Measurements from ENCODE around the gene ANO3.
"Not testable (repeated sequence)": the region's sequence is repeated elsewhere in the genome, so short reads cannot be mapped to it uniquely, and the experiment has no call there.

The ANO3 gene

DNA sequence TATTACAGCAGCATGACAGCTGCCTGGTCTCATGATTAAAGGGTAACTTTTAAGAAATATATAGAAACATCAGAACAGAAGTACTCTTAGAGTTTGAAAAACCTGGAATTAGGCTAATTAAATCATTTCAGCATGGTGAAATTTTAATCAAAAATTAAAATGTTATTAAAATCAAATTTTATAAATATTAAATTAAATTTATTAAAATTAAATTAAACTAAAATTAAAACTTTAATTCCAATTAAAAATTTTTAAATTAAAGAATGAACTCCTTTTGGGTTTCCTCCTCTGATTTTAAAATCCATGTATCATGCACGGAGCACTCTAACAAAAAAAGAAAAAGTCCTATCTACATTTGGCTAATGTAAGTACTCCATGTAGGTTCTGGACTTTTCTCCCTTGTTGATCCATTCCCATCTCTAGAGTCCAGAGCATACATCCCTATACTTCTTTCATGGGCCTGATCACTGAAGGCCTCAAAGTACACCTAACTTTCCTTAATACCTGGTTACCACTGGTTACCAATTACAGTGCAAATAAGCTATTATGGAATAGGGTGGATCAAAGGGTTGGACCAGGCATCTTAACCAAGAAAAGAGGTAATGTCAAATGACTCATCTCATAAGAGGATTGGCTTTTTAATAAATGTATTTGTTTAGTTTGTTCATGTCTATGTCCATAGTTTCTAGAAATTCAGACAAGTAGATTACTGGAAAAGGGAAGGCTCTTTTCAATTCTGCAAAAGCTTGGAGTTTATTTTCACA, 288.5 kb downstream of the ANO3 start:
- no peak for FAIRE-seq

DNA sequence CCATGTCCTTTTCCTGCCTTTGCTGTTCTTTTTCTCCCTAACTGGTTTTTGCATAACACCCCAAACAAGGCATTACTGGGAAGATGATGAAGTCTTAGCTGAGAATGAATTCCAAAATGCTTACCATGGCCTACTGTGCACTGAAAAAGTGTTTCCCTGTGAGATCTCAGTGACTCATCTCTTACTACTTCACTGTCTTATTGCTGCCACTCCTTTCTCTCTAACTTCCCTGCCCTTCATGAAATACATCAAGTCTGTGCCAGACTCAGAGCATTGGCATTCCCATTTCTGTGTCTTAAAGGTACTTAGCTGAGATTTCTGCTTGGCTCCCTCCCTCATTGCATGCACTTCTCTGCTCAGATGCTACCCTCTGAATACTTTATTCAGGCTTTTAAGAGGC, 289.2 kb downstream of the ANO3 start:
- DNase-seq (ENCODE audit: low spot score) (peak; percentile 78), FAIRE-seq (peak; percentile 92)

More for the DNA sequence above, 288.5 kb downstream of the ANO3 start:
- no peak for DNase-seq (ENCODE audit: low spot score)

DNA sequence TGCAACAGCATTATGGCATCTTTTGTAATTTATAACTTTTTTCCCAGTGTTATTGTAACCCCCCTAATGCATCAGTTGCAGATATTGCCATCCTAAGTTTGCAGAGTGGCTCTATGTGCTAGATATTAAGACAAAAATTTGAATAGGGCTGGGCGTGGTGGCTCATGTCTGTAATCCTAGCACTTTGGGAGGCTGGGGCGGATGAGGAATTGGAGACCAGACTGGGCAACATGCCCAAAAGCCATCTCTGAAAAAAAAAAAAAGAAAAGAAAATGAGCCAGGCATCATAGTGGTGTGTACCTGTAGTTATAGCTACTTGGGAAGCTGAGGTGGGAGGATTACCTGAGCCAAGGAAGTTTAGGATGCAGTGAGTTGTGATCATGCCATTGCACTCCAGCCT, 290.3 kb downstream of the ANO3 start:
- DNase-seq (ENCODE audit: low spot score) (no peak), FAIRE-seq (no peak)

DNA sequence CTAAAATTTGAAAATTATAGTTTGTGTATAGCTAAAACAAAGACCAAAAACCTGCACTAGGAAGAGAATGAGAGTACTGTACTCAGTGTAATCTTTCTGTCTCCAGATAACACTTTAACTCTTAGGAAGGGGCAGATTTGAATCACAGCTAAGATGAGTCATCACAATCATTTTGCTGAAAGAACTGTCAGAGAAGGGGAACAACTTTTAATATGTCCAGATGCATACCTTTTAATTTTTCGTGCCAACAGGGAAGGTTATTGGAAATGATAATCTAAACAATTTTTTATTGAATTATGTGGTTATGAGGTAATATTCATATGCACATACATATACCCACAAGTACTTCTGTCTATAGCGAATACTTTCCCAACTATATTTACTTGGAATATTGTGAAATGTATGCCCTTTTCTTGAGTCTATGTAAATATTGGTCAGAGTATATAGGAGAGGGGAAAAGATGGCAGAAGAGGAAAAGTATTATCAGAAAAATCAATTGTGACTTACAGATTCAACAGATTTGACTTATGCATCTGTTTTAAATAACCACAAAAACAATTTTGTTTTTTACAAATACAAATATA, 291.2 kb downstream of the ANO3 start:
- FAIRE-seq = no peak
- DNase-seq (ENCODE audit: low spot score) = peak; percentile 31

- DNase-seq (ENCODE audit: low spot score) (no peak), FAIRE-seq (no peak)
These were observed 294.4 kb downstream of the ANO3 start for GRCh38 chr11:26626346-26626745.

GRCh38 chr11:26632691-26633159, 300.8 kb downstream of the ANO3 start:
- no peak for DNase-seq (ENCODE audit: low spot score)
- FAIRE-seq = no peak

DNA sequence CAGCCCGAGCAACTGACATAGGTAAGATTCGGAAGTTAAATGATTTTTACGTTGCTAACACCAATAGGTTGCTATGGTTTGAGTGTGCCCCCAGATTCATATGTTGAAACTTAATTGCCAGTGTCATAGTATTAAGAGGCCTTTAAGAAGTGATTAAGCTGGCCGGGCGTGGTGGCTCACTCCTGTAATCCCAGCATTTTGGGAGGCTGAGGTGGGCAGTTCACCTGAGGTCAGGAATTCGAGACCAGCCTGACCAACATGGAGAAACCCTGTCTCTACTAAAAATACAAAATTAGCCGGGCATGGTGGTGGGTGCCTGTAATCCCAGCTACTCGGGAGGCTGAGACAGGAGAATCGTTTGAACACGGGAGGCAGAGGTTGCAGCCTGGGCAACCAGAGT, 311.4 kb downstream of the ANO3 start:
- not testable (repeated sequence) for FAIRE-seq; DNase-seq (ENCODE audit: low spot score)

DNA sequence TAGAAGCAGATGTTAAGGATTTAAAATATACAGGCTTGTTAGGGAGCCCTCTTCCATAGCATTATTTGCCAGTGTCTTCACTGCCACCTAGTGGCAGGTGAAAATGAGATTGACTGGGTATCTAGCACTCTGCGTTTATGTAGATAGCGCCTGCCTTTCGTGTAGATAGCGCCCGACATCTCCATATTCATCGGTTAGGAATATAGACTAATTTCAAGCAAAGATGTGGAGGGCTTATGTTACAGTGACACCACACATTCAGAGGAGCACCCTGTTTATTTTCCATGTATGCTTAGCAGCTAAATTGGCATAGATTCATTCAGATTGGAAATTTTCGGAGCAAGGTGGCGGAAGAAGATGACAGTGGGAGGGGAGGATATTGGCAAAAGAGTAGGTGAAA, 318.0 kb downstream of the ANO3 start:
- peak; percentile 63 for DNase-seq (ENCODE audit: low spot score)
- FAIRE-seq = no peak

- FAIRE-seq = no peak
- DNase-seq (ENCODE audit: low spot score) = no peak
These were observed 320.0 kb downstream of the ANO3 start for GRCh38 chr11:26651916-26652315.

DNA sequence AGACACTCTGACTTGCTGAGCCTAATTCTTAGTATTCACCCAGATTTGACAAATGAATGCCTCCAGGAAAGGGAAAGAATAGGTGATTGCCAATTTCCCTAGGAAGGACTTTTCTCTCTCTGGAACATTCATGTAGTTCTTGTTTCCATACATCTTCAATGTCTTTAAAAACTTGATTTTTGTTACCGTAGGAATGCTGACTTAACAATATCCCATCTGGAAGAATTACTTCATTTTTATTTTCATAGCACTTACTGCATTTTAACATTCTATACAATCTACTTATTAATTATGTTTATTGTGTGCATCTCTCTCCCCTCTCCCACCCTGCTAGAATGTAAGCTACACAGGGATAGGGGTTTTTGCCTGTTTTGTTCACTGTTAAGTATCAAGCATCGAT, 323.4 kb downstream of the ANO3 start:
- no peak for DNase-seq (ENCODE audit: low spot score)
- no peak for FAIRE-seq

DNA sequence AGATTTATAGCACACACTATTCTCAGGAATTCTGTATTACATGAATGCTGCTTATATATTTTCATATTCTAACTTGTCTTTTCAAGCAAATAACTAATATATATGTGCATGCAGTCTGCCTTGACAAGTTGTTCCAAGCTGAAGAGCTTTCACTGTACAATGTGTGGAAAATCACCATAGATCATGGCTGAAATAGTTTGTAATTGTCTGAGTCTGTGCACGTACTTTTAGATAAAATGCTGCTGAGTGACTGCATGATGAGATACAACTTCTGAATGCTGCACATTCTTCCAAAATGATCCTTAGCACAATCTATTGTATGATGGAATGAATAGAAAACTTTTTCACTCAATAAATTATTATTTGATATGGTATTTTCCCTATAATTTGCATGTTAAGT, 331.0 kb downstream of the ANO3 start:
- DNase-seq (ENCODE audit: low spot score) (no peak), FAIRE-seq (no peak)

GRCh38 chr11:26665036-26665435, 333.1 kb downstream of the ANO3 start:
- DNase-seq (ENCODE audit: low spot score) = no peak
- FAIRE-seq = no peak

DNA sequence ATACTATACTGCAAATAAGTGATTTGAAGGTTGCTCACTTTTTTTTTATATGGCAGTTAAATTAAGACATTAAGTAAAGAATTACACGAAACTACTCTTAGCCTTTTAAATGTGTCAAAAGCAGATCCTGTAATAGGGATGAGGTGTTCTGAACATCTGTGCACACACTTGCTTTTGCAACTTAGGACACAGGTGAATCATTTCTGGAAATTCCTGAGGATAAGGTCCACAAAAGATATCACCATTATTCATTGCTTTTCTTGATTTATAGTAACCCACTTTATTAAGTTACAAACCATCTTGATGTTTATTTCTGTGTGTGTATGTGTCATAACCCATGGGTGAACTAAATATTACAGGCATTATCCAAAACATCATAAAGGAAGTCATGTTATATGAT, 334.0 kb downstream of the ANO3 start:
- DNase-seq (ENCODE audit: low spot score) = no peak
- FAIRE-seq = no peak

GRCh38 chr11:26675233-26675928, 343.5 kb downstream of the ANO3 start:
- DNase-seq (ENCODE audit: low spot score) (no peak), FAIRE-seq (no peak)

DNA sequence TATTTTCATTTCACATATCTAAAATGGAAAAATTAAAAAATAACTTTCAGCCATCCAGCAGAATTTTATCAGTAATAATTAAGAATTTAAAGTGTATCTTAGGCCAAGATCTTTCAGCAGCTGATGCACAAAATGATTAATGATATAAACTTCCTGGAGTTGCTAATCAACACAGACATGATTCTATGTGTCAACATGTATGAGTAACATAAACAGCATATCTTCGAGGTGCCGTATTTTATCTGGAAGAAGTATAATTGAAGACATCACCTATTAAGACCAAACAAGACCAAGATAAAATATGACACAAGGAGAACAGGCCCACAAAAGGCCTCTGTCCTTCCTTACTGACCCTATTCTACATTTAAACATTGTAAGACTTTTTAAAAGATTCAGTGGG, 344.7 kb downstream of the ANO3 start:
- DNase-seq (ENCODE audit: low spot score) (no peak), FAIRE-seq (no peak)

GRCh38 chr11:26677566-26677965, 345.6 kb downstream of the ANO3 start:
- FAIRE-seq = no peak

GRCh38 chr11:26687351-26687750, 355.4 kb downstream of the ANO3 start:
- no peak for FAIRE-seq
- no peak for DNase-seq (ENCODE audit: low spot score)

More at GRCh38 chr11:26677566-26677965, 345.6 kb downstream of the ANO3 start:
- no peak for DNase-seq (ENCODE audit: low spot score)

DNA sequence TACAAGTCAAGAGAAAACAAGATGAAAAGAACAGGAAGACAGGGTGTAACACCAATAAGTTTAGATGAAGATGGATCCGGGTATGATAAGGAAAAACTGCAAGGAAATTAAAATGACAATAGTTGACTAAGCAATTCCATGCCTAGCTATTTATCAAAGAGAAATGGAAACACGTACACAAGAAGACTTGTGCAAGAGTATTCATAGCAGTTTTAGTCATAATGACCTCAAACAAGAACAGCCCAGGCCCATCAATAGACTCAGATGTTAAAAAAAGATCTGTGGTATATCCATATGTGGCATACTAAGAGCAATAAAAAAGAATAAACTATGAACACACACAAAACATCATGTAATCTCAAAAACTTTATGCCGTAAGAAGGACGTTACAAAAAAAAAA, 356.8 kb downstream of the ANO3 start:
- DNase-seq (ENCODE audit: low spot score) = no peak
- no peak for FAIRE-seq

DNA sequence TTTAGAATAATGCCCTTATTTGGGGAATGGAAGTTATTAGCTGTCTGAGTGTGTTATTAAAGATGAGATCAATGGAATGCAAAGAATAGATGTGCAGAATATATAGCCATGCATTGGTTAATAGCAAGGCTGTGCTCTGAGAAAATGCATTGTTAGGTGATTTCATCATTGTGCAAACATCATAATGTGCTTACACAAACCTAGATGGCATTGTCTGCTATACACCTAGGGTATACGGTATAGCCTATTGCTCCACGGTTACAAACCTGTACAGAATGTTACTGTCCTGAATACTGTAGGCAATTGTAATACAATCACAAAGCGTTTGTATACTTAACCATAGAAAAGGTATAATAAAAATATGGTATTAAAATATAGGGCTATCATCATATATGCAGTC, 364.4 kb downstream of the ANO3 start:
- DNase-seq (ENCODE audit: low spot score) (no peak), FAIRE-seq (no peak)

GRCh38 chr11:26698224-26698623, 366.3 kb downstream of the ANO3 start:
- FAIRE-seq = no peak

GRCh38 chr11:26700574-26701235, 368.8 kb downstream of the ANO3 start:
- FAIRE-seq (no peak), DNase-seq (ENCODE audit: low spot score) (no peak)

More at GRCh38 chr11:26698224-26698623, 366.3 kb downstream of the ANO3 start:
- no peak for DNase-seq (ENCODE audit: low spot score)

GRCh38 chr11:26702406-26702805, 370.5 kb downstream of the ANO3 start:
- FAIRE-seq = no peak
- DNase-seq (ENCODE audit: low spot score) = no peak
